ENCODE data around the gene HACD2.
A peak's percentile ranks its signal among the peaks of the same experiment; 100 is the strongest.
"Not testable (repeated sequence)": the region's sequence is repeated elsewhere in the genome, so short reads cannot be mapped to it uniquely, and the experiment has no call there.

HACD2 gene

GRCh38 chr3:123584988-123585937 is at the start of gene HACD2:
HACD2 (minus strand) TSS chr3:123585053; CDS start chr3:123585027, 26 bp downstream.
- peak; percentile 94 for DNase-seq (ENCODE audit: low spot score)

- no peak for DNase-seq (ENCODE audit: low spot score)
Measured at GRCh38 chr3:123634149-123635051, 49.5 kb upstream of the HACD2 start.

GRCh38 chr3:123633530-123633929 is 48.7 kb upstream of the HACD2 start:
- DNase-seq (ENCODE audit: low spot score) = no peak

- no peak for DNase-seq (ENCODE audit: low spot score)
Measured at GRCh38 chr3:123632161-123632655, 47.4 kb upstream of the HACD2 start.

GRCh38 chr3:123629747-123630047 is 44.8 kb upstream of the HACD2 start:
- no peak for DNase-seq (ENCODE audit: low spot score)

- no peak for DNase-seq (ENCODE audit: low spot score)
Measured at GRCh38 chr3:123628996-123629746, 44.3 kb upstream of the HACD2 start.

GRCh38 chr3:123627673-123628670 is 43.1 kb upstream of the HACD2 start:
- DNase-seq (ENCODE audit: low spot score) = no peak

GRCh38 chr3:123626881-123627280 is 42.0 kb upstream of the HACD2 start:
- no peak for DNase-seq (ENCODE audit: low spot score)

GRCh38 chr3:123624302-123624701 is 39.4 kb upstream of the HACD2 start:
- DNase-seq (ENCODE audit: low spot score) = no peak

GRCh38 chr3:123623346-123623880 is 38.6 kb upstream of the HACD2 start:
- DNase-seq (ENCODE audit: low spot score) = no peak

- no peak for DNase-seq (ENCODE audit: low spot score)
Measured at GRCh38 chr3:123622766-123623165, 37.9 kb upstream of the HACD2 start.

GRCh38 chr3:123621850-123622189 is 37.0 kb upstream of the HACD2 start:
- DNase-seq (ENCODE audit: low spot score) = no peak

GRCh38 chr3:123621186-123621849 is 36.5 kb upstream of the HACD2 start:
- no peak for DNase-seq (ENCODE audit: low spot score)

- no peak for DNase-seq (ENCODE audit: low spot score)
Measured at GRCh38 chr3:123620343-123620742, 35.5 kb upstream of the HACD2 start.

- DNase-seq (ENCODE audit: low spot score) = no peak
Measured at GRCh38 chr3:123618768-123619484, 34.1 kb upstream of the HACD2 start.

- no peak for DNase-seq (ENCODE audit: low spot score)
Measured at GRCh38 chr3:123618076-123618708, 33.3 kb upstream of the HACD2 start.

- no peak for DNase-seq (ENCODE audit: low spot score)
Measured at GRCh38 chr3:123616593-123616992, 31.7 kb upstream of the HACD2 start.

- no peak for DNase-seq (ENCODE audit: low spot score)
Measured at GRCh38 chr3:123613543-123613942, 28.7 kb upstream of the HACD2 start.

GRCh38 chr3:123611674-123612073 is 26.8 kb upstream of the HACD2 start:
- not testable (repeated sequence) for DNase-seq (ENCODE audit: low spot score)
